ENCODE measurements around the gene DEPDC5. TPM values are rescaled to one million over a fixed set of nuclear protein-coding genes. Genes with fewer than 3 reads are reported as not detected.
"Not testable (repeated sequence)": the region's sequence is repeated elsewhere in the genome, so short reads cannot be mapped to it uniquely, and the experiment has no call there.

Gene DEPDC5
- total and polyA plus RNA-seq, 2 donors (not counting 1 experiment from before 2014, with no cell fraction given): 35.5 to 124 TPM

DNA sequence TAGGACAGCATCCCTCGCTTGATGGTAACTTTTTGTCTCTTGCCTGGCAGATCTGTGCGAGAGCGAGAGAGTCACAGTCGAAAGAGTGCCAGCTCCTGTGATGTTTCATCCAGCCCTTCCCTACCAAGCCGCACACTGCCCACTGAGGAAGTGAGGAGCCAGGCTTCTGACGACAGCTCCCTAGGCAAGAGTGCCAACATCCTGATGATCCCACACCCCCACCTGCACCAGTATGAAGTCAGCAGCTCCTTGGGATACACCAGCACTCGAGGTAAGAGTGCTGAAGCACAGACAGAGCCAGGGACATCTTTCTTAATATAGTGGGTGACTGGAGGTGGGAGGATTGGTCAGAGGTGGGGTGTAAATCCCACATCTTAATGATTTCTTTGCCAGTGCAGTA lies 61.1 kb downstream of the DEPDC5 start:
- no peak for DNase-seq
- H3K27ac Mint-ChIP-seq: no peak overlapping the region
- intact Hi-C loops (cut with micrococcal nuclease): no loop called here
- TF ChIP-seq, protein P1, sequence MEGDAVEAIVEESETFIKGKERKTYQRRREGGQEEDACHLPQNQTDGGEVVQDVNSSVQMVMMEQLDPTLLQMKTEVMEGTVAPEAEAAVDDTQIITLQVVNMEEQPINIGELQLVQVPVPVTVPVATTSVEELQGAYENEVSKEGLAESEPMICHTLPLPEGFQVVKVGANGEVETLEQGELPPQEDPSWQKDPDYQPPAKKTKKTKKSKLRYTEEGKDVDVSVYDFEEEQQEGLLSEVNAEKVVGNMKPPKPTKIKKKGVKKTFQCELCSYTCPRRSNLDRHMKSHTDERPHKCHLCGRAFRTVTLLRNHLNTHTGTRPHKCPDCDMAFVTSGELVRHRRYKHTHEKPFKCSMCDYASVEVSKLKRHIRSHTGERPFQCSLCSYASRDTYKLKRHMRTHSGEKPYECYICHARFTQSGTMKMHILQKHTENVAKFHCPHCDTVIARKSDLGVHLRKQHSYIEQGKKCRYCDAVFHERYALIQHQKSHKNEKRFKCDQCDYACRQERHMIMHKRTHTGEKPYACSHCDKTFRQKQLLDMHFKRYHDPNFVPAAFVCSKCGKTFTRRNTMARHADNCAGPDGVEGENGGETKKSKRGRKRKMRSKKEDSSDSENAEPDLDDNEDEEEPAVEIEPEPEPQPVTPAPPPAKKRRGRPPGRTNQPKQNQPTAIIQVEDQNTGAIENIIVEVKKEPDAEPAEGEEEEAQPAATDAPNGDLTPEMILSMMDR (IDR thresholded peaks at IDR 0.05): no peak
- no peak for TF ChIP-seq EZH2 (IDR thresholded peaks at IDR 0.05; ENCODE audit: borderline replicate concordance, insufficient read depth, low read depth, low read length, poor library complexity, severe bottlenecking)
- POLR2A ChIA-PET: no interaction called here
- no peak overlapping the region for H2AFZ ChIP-seq (ENCODE audit: insufficient read depth, low read depth, low read length, poor library complexity, severe bottlenecking)
- no peak overlapping the region for H3K27ac ChIP-seq (ENCODE audit: low read length in 2 of 2)
- H3K9me3 ChIP-seq (ENCODE audit: control extremely low read depth in 1 of 3, control insufficient read depth in 2 of 3, insufficient read depth in 1 of 3, low read length in 2 of 3): no peaks in the 10 kb centered on the region
- no peak overlapping the region for H3K4me2 ChIP-seq (replicated peaks; ENCODE audit: low read depth, low read length, poor library complexity, severe bottlenecking)
- H3K4me3 ChIP-seq (ENCODE audit: control extremely low read depth in 1 of 5, extremely low read depth in 1 of 5, insufficient read depth in 1 of 5, low read depth in 2 of 5, low read length in 4 of 5): no peak overlapping the region
- no peaks in the 10 kb centered on the region for H3K4me1 Mint-ChIP-seq
- 94% methylated on average over 5 of the region's 7 CpGs for WGBS (ENCODE audit: insufficient coverage)
- H3K4me3 Mint-ChIP-seq: no peak overlapping the region
- no peaks in the 10 kb centered on the region for H4K20me1 ChIP-seq (ENCODE audit: control insufficient read depth, insufficient read depth, low read length, poor library complexity, severe bottlenecking)
- H3K9me3 Mint-ChIP-seq (ENCODE audit: insufficient read depth): no peaks in the 10 kb centered on the region
- no peak for ATAC-seq (ENCODE audit: low read depth)
- no peaks in the 10 kb centered on the region for H3K27me3 ChIP-seq (replicated peaks in 1 of 4; ENCODE audit: control extremely low read depth in 1 of 4, control insufficient read depth in 3 of 4, insufficient read depth in 4 of 4, low read length in 3 of 4)
- H3K4me1 ChIP-seq (ENCODE audit: control insufficient read depth in 2 of 2, insufficient read depth in 2 of 2, low read length in 2 of 2): no peaks in the 10 kb centered on the region
- H3K9ac ChIP-seq (ENCODE audit: low read length): no peak overlapping the region
- no peaks in the 10 kb centered on the region for H3K27me3 Mint-ChIP-seq
- H3K36me3 ChIP-seq (replicated peaks in 1 of 2; ENCODE audit: control extremely low read depth in 1 of 2, control insufficient read depth in 1 of 2, extremely low read depth in 1 of 2, insufficient read depth in 2 of 2, low read length in 1 of 2): peaks cover 0 to 82% of the 10 kb centered on the region in 2 experiments
- CTCF ChIA-PET: no interaction called here
- no peaks in the 10 kb centered on the region for H3K79me2 ChIP-seq (ENCODE audit: control insufficient read depth, insufficient read depth, low read length)

- H3K4me1 Mint-ChIP-seq; H3K79me2 ChIP-seq (ENCODE audit: control insufficient read depth, insufficient read depth, low read length); H3K9me3 Mint-ChIP-seq (ENCODE audit: insufficient read depth); DNase-seq; H3K27ac Mint-ChIP-seq; H2AFZ ChIP-seq (ENCODE audit: insufficient read depth, low read depth, low read length, poor library complexity, severe bottlenecking); H3K27me3 Mint-ChIP-seq; H3K27ac ChIP-seq (ENCODE audit: low read length in 2 of 2); ATAC-seq (ENCODE audit: low read depth); H3K27me3 ChIP-seq (replicated peaks in 1 of 4; ENCODE audit: control extremely low read depth in 1 of 4, control insufficient read depth in 3 of 4, insufficient read depth in 4 of 4, low read length in 3 of 4); H3K4me1 ChIP-seq (ENCODE audit: control insufficient read depth in 2 of 2, insufficient read depth in 2 of 2, low read length in 2 of 2); CTCF ChIA-PET; H3K4me3 ChIP-seq (ENCODE audit: control extremely low read depth in 1 of 5, extremely low read depth in 1 of 5, insufficient read depth in 1 of 5, low read depth in 2 of 5, low read length in 4 of 5); H3K9me3 ChIP-seq (ENCODE audit: control extremely low read depth in 1 of 3, control insufficient read depth in 2 of 3, insufficient read depth in 1 of 3, low read length in 2 of 3); H4K20me1 ChIP-seq (ENCODE audit: control insufficient read depth, insufficient read depth, low read length, poor library complexity, severe bottlenecking); H3K9ac ChIP-seq (ENCODE audit: low read length); H3K4me2 ChIP-seq (replicated peaks; ENCODE audit: low read depth, low read length, poor library complexity, severe bottlenecking); intact Hi-C loops (cut with micrococcal nuclease); H3K4me3 Mint-ChIP-seq; POLR2A ChIA-PET: not testable (repeated sequence)
- WGBS (ENCODE audit: insufficient coverage): no CpG with 5 or more reads among the region's 4 CpGs
- peaks cover 0 to 83% of the 10 kb centered on the region in 2 experiments for H3K36me3 ChIP-seq (replicated peaks in 1 of 2; ENCODE audit: control extremely low read depth in 1 of 2, control insufficient read depth in 1 of 2, extremely low read depth in 1 of 2, insufficient read depth in 2 of 2, low read length in 1 of 2)
Measured at GRCh38 chr22:31815383-31815814, 61.6 kb downstream of the DEPDC5 start.

Data from B cell (primary cell).